ENCODE data around the gene TMEM62.

DNA sequence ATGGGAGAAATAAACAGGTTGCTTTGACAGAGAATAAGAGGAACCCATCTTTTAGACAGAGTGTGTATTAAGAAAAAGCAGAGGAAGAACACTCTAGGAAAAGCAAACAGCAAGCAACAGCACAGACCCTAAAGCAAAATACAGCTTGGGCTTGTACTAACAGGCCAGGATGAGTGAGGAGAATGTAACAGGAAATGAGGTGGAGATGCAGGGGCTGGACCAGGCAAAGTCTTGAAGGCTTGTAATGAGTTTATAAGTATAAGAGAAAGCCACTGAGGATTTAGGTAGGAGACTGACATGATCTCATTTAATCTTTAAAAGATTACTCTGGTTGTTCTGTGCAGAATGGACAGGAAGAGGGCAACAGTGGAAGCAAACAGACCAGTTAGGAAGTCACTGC lies 32.4 kb upstream of the TMEM62 start:
- TF ChIP-seq, protein P1, sequence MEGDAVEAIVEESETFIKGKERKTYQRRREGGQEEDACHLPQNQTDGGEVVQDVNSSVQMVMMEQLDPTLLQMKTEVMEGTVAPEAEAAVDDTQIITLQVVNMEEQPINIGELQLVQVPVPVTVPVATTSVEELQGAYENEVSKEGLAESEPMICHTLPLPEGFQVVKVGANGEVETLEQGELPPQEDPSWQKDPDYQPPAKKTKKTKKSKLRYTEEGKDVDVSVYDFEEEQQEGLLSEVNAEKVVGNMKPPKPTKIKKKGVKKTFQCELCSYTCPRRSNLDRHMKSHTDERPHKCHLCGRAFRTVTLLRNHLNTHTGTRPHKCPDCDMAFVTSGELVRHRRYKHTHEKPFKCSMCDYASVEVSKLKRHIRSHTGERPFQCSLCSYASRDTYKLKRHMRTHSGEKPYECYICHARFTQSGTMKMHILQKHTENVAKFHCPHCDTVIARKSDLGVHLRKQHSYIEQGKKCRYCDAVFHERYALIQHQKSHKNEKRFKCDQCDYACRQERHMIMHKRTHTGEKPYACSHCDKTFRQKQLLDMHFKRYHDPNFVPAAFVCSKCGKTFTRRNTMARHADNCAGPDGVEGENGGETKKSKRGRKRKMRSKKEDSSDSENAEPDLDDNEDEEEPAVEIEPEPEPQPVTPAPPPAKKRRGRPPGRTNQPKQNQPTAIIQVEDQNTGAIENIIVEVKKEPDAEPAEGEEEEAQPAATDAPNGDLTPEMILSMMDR (IDR thresholded peaks at IDR 0.05) = no peak
- TF ChIP-seq POLR2A (IDR thresholded peaks at IDR 0.05) (no peak), POLR2AphosphoS5 (IDR thresholded peaks at IDR 0.05) (no peak), EP300 (IDR thresholded peaks at IDR 0.05) (no peak)
